ENCODE results near the gene LASP1.
"Not testable (repeated sequence)": the region's sequence is repeated elsewhere in the genome, so short reads cannot be mapped to it uniquely, and the experiment has no call there.

The LASP1 gene

GRCh38 chr17:38925263-38925995 is 55.6 kb downstream of the LASP1 start, which contains the start of gene LASP1NB:
Gene LASP1NB (plus strand): TSS chr17:38925614.
- H3K4me3 ChIP-seq (ENCODE audit: low read depth, low read length) = no peak within 1 kb of the TSS
- DNase-seq (ENCODE audit: low read depth) = no peak
- TF ChIP-seq MAX (IDR thresholded peaks at IDR 0.05; ENCODE audit: low read depth, low read length) (no peak), MYC (IDR thresholded peaks at IDR 0.05; ENCODE audit: low read depth, low read length) (no peak), POLR2A (IDR thresholded peaks at IDR 0.05; ENCODE audit: extremely low read depth, insufficient read length) (no peak)

- no peak overlapping the region for H3K4me3 ChIP-seq (ENCODE audit: low read depth, low read length)
- DNase-seq (ENCODE audit: low read depth) = peak; percentile 94
- no peak for TF ChIP-seq MAX (IDR thresholded peaks at IDR 0.05; ENCODE audit: low read depth, low read length)
- TF ChIP-seq MYC (IDR thresholded peaks at IDR 0.05; ENCODE audit: low read depth, low read length) = peak; percentile 23; the same call in 1 of the 2 replicates
Measured at GRCh38 chr17:38926293-38927070, 56.6 kb downstream of the LASP1 start.

GRCh38 chr17:38930782-38931181 is 60.9 kb downstream of the LASP1 start:
- H3K4me3 ChIP-seq (ENCODE audit: low read depth, low read length); DNase-seq (ENCODE audit: low read depth): not testable (repeated sequence)

- DNase-seq (ENCODE audit: low read depth); H3K4me3 ChIP-seq (ENCODE audit: low read depth, low read length): not testable (repeated sequence)
Measured at GRCh38 chr17:38933962-38934361, 64.1 kb downstream of the LASP1 start.

- no peak overlapping the region for H3K4me3 ChIP-seq (ENCODE audit: low read depth, low read length)
- no peak for DNase-seq (ENCODE audit: low read depth)
- TF ChIP-seq POLR2A (IDR thresholded peaks at IDR 0.05; ENCODE audit: extremely low read depth, insufficient read length) (no peak), CTCF (IDR thresholded peaks at IDR 0.05; ENCODE audit: low read depth, low read length) (no peak)
Measured at GRCh38 chr17:38939987-38940386, 70.1 kb downstream of the LASP1 start.

- TF ChIP-seq POLR2A (IDR thresholded peaks at IDR 0.05; ENCODE audit: extremely low read depth, insufficient read length) = no peak
- no peak for TF ChIP-seq CTCF (IDR thresholded peaks at IDR 0.05; ENCODE audit: low read depth, low read length)
- TF ChIP-seq MYC (IDR thresholded peaks at IDR 0.05; ENCODE audit: low read depth, low read length) = no peak
- no peak for TF ChIP-seq MAX (IDR thresholded peaks at IDR 0.05; ENCODE audit: low read depth, low read length)
- no peak for DNase-seq (ENCODE audit: low read depth)
- no peak overlapping the region for H3K4me3 ChIP-seq (ENCODE audit: low read depth, low read length)
Measured at GRCh38 chr17:38940404-38940803, 70.5 kb downstream of the LASP1 start.

- no peak overlapping the region for H3K4me3 ChIP-seq (ENCODE audit: low read depth, low read length)
- DNase-seq (ENCODE audit: low read depth) = no peak
- no peak for TF ChIP-seq CTCF (IDR thresholded peaks at IDR 0.05; ENCODE audit: low read depth, low read length)
- no peak for TF ChIP-seq MYC (IDR thresholded peaks at IDR 0.05; ENCODE audit: low read depth, low read length)
- no peak for TF ChIP-seq POLR2A (IDR thresholded peaks at IDR 0.05; ENCODE audit: extremely low read depth, insufficient read length)
- no peak for TF ChIP-seq MAX (IDR thresholded peaks at IDR 0.05; ENCODE audit: low read depth, low read length)
Measured at GRCh38 chr17:38942696-38943334, 73.0 kb downstream of the LASP1 start.
